ENCODE results near the gene C11orf68.

Gene C11orf68

GRCh38 chr11:65942531-65942930 is 23.7 kb upstream of the C11orf68 start:
- no peak for DNase-seq

DNA sequence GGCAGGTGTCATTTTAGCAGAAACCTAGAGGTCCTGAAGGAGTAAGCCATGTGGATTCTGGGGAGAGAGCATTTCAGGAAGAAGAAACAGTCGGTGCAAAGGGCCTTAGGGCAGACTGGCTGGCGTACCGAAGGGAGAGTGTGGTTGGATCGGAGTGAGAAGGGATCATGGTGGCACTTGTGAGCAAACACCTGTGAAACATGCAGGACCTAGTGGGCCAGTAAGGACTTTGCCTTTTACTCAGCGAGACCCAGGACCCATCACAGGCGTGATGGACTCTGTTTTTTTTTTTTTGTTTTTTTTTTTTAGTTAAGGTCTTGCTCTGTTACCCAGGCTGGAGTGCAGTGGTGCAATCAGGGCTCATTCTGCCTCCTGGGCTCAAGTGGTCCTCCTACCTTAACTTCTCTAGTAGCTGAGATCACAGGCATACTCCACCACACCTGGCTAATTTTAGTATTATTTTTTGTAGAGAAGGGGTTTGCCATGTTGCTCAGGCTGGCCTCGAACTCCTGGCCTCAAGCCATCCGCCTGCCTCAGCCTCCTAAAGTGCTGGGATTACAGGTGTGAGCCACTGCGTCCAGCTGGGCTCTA is 23.0 kb upstream of the C11orf68 start:
- DNase-seq, result no peak

DNA sequence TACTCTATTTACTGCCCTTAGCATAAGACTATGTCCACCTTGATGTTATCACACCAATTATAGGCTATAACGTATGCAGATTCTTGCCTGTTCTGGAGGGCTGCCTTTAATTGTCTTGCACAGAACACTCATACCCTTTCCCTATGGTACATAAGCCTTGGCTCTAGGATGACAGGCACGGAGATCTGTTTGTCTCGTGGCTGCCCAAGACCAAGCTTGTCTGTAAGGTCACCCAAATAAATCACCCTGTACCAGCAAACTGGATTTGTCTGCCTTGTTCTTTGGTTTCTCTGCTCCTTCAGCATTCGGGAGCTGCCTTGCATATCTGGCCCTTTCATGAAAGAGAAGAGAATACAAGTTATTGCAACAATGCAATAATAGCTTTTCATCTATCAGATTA is 18.9 kb upstream of the C11orf68 start:
- DNase-seq, result no peak

- DNase-seq, result no peak
Measured at GRCh38 chr11:65934014-65934413, 15.2 kb upstream of the C11orf68 start.

- DNase-seq, result no peak
Measured at GRCh38 chr11:65932558-65932919, 13.7 kb upstream of the C11orf68 start.

- DNase-seq, result no peak
Measured at GRCh38 chr11:65931773-65932557, 13.1 kb upstream of the C11orf68 start.

DNA sequence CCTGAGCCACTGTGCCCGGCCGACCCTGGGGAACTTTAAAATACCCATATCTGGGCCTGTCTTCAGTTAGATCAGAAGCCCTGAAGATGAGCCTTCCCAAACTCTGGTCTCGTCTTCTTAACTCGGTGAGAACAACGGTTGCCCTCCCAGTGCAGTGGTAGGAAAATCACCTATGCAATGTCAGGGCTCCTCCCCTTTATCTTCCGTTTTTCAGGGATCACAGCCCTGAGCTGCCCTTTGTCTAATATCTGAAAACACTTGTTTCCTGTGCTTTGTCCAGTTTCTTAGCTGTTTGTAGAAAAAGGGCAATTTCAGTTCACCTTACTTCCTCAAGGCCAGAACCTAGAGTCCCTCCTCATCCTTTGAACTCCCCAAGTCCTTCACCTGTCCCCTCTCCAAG is 9.8 kb upstream of the C11orf68 start:
- no peak for DNase-seq

- DNase-seq, result peak; percentile 74 to 75
Measured at GRCh38 chr11:65927904-65928397, 9.1 kb upstream of the C11orf68 start.

DNA sequence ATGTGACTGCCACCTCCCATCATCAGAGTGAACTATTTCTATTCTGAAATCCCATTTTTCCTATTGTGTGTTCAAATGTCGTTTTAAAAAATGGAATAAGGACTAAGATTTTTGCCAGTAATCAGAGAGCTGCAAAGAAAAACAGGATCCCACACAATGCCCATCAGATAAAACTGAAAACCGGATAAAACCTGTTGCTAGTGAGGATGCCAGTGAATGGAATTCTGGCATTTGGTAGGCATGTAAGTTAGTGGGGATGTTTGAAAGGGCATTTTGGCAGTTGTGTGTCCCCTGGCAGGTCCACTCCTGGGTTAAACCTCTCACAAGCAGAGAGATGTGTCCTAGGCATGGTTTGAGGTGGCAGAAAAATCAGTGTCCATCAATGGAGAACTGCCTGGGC is 6.5 kb upstream of the C11orf68 start:
- DNase-seq, result no peak

DNA sequence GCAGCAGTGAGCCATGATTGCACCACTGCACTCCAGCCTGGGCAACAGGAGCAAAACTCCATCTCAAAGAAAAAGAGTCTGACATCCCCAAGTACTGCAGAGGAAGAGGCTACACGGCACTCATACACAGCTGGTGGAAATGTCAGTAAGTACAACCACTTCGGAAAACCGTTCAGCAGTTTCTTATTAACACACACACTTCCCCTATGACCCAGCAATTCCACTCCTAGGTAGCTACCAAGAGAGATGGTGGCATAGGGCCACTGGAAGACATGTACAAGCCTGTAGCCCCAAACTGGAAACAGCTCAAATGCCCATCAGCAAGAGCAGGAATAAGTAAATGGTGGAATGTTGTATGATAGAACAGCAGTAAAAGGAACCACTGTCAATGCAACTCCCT is 3.7 kb upstream of the C11orf68 start:
- DNase-seq, result no peak

- no peak for DNase-seq
Measured at GRCh38 chr11:65921876-65922275, 3.0 kb upstream of the C11orf68 start.

GRCh38 chr11:65921033-65921555 is 2.2 kb upstream of the C11orf68 start:
- DNase-seq, result no peak

DNA sequence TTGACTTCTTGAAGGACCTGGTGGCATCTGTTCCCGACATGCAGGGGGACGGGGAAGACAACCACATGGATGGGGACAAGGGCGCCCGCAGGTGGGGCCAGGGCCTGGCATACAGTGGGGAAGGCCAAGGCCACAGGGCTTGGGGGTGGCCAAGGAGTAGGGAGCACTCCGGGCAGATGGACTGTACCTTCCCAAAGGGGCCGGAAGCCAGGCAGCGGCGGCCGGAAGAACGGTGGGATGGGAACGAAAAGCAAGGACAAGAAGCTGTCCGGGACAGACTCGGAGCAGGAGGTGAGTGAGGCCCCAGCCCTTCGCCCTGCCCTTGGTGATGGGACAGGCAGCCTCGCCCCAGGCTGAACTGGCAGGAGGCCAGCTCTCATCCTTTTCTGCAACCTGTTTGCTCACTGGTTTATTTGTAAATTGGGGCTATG is 1.5 kb upstream of the C11orf68 start:
- DNase-seq, result no peak

- peak; percentile 62 to 71 for DNase-seq
Measured at GRCh38 chr11:65919573-65920371, 910 bp upstream of the C11orf68 start.

DNA sequence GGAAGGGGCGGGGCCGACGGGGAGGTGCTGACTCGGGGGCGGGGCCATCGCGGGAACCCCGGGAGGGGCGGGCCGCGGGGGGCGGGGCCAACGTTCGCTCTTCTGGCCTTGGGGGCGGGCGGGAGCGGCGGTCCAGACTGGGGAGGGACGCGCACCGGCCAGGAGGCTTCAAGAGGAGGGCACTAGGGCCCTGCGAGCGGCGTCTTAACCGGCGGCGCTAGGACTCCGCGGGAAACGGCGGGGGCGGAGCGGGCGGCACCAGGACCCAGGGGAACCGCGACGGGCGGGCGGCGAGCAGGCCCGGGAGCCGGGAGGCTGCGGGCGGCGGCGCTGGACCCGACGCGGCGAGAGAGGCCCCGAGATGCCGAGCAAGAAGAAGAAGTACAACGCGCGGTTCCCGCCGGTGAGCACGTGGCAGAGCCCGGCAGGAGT is 295 bp upstream of the C11orf68 start, which contains the start of gene DRAP1:
TSS of gene DRAP1 (plus strand) at position 286 of the 432 bp plus-strand sequence. CDS start at position 362, 76 bp downstream.
- DNase-seq, result peak; percentile 99 to 100

GRCh38 chr11:65917434-65918210 is 1.2 kb downstream of the C11orf68 start:
- no peak for DNase-seq

GRCh38 chr11:65917077-65917433 is 1.8 kb downstream of the C11orf68 start:
- DNase-seq, result no peak

- no peak for DNase-seq
Measured at GRCh38 chr11:65916391-65916790, 2.5 kb downstream of the C11orf68 start.

GRCh38 chr11:65915821-65916251 is 3.0 kb downstream of the C11orf68 start:
- no peak for DNase-seq

DNA sequence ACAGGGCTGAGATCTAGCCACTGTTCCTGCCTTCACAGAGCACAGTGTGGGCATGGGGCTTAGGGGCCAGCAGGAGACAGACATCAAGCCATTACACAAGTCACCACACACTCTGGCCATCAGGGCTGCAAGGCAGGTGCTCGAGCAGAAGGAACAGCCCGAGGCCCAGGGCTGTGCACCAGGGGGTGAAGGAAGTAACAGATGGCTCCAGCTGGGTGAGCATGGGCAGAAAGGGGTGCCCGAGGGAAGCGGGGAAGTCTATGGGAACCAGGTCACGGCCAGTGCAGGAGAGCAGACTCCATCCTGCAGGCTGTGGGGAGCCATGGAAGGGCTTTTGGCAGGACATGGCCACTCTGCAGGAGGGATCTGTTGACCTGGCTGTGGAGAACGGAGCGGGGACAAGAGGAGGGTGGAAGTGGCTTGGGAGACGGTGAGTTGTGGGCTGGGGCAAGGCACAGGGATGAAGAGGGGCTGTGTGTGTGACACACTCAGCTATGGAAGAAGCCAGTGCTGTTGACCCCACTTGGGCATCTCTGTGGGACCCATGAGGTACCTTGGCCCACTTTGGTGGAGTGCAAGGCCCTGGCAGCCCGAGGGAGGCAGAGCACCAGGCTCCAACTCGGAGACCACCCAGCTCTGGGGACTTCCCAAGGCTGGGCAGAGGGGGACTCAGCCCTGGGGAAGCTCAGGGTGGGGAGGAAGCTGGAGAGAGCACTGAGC is 3.6 kb downstream of the C11orf68 start:
- no peak for DNase-seq

GRCh38 chr11:65912845-65913244 is 6.0 kb downstream of the C11orf68 start:
- no peak for DNase-seq
